SH-SY5Y (cell line): ENCODE data around the gene YPEL2.

ENCODE experiments used
- GATA2 ChIP-seq: IDR thresholded peaks from 2 replicates; pipeline ENCODE4 v1.6.1; 2011; ENCODE audit warnings: mild to moderate bottlenecking, low read depth, low read length
- GATA3 ChIP-seq: IDR thresholded peaks from 2 replicates; pipeline ENCODE4 v1.6.1; 2011; ENCODE audit warnings: low read depth, mild to moderate bottlenecking, low read length, moderate library complexity

Gene YPEL2, protein sequence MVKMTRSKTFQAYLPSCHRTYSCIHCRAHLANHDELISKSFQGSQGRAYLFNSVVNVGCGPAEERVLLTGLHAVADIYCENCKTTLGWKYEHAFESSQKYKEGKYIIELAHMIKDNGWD

GRCh38 chr17:59331129-59331928 is at the start of gene YPEL2:
TSS of gene YPEL2 (plus strand) at chr17:59331655. CDS start at chr17:59353410, 21,755 bp downstream.
- TF ChIP-seq GATA2 (no peak), GATA3 (no peak)

GRCh38 chr17:59284317-59284716 is 47.1 kb upstream of the YPEL2 start:
- TF ChIP-seq GATA2 (no peak), GATA3 (no peak)

DNA sequence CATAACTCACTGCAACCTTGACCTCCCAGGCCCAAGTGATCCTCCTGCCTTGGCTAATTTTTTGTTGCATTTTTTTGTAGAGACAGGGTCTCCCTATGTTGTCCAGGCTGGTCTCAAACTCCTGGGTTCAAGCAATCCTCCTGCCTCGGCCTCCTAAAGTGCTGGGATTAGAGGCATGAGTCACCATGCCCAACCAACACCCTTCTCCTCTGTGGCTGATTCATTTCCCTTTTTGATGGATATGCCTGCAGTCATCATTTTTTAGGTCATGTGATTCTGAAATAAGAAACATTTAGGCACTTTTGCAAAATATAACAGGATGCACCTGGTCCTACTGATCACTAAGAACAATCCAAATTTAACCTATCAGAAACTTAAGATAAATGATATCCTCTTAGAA is 44.0 kb upstream of the YPEL2 start:
- TF ChIP-seq GATA2, result no peak
- TF ChIP-seq GATA3, result no peak

DNA sequence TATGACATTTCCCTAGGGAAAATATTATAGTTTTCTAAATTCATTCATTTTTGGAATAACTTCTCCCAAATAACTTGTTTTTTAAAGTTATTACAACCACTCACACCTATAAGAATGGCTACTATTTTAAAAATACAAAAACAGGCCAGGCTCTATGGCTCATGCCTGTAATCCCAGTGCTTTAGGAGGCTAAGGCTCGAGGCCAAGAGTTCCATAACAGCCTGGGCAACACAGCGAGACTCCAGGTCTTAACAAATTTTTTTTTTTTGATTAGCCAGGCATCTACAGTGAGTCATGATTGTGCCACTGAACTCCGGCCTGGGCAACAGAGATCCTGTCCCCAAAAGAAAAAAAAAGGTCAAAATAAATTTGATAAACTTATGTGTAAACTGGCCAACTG is 43.6 kb upstream of the YPEL2 start:
- TF ChIP-seq GATA2, result no peak
- TF ChIP-seq GATA3, result no peak

GRCh38 chr17:59289981-59290301 is 41.5 kb upstream of the YPEL2 start:
- no peak for TF ChIP-seq GATA2
- TF ChIP-seq GATA3, result no peak

DNA sequence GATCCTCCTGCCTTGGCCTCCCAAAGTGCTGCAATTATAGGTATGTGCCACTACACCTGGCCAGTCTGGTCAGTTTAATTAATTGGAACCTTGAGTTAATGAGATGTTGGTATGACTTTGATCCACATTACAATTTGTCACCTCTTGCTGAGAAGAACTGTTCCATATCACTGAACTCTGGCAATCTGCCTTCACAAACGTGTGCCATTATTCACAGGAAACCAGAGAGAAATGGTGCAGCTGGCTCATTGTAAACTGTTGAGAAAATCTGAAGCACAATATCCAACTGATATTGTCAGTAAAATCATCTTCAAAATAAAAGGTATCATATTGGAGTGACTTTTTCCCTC is 39.3 kb upstream of the YPEL2 start:
- TF ChIP-seq GATA3 (no peak), GATA2 (no peak)

- no peak for TF ChIP-seq GATA3
- TF ChIP-seq GATA2, result no peak
Observed at GRCh38 chr17:59296190-59296589, 35.3 kb upstream of the YPEL2 start.

DNA sequence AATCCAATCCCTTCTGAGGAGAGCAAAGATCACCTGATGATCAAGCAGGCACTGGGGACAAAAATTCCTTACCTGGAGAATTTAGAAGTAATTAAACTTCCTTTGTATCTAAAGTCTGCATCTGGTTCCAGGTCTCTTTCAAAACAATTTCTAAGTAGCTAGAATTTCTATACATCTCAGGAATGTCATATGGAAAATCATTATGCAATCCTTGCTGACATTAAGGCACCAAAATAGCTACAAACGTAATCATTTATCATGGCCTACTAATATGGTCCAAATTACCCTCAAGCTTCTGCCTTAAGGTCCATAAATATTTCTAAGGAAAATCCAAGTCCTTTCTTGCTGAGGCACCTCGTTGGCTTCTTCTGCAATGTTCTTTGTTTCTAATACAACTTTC is 32.9 kb upstream of the YPEL2 start:
- TF ChIP-seq GATA3, result no peak
- no peak for TF ChIP-seq GATA2

DNA sequence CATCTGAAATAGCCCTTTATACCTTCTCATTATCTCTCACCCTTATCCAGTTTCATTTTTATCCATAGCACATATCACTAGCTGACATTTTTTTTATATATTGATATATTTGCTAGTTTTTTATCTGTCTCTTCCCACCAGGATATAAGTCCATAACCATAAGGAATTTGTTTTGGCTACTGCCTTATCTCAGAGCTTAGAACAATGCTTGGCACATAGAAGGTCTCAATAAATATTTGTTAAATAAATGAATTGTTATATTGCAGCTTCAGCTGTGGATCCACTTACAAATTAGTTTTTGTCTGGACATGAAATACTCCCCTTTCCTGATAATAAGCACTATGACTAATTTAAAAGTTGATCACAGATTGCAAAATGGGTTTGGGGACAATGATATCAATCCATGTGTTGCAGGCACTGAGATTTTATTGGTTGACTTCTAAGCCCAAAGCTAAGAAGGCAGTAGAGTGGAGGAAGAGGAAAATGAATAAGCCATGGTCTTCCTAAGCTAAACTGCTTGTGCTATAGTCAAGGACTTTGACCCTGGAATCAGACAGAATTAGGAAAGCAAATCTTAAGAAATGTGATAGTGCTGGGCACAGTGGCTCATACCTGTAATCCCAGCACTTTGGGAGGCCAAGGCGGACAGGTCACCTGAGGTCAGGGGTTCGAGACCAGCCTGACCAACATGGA is 31.9 kb upstream of the YPEL2 start:
- TF ChIP-seq GATA3 (no peak), GATA2 (no peak)

DNA sequence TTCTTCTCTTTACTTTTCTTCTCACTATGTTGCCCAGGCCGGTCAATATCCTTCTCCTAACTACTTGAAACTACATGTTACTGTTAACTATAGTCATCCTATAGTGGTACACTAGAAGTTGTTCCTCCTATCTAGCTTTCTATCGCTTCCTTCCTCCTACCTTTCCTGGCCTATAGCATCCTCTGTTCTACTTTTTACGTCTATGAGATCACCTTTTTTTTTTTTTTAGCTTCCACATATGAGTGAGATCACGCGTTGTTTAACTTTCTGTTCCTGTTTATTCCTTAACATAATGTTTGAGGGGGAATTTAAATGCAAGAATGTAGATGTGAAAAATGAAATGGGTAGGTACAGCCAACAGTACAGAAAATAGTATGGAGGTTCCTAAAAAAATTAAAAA is 30.5 kb upstream of the YPEL2 start:
- TF ChIP-seq GATA3, result no peak
- no peak for TF ChIP-seq GATA2

DNA sequence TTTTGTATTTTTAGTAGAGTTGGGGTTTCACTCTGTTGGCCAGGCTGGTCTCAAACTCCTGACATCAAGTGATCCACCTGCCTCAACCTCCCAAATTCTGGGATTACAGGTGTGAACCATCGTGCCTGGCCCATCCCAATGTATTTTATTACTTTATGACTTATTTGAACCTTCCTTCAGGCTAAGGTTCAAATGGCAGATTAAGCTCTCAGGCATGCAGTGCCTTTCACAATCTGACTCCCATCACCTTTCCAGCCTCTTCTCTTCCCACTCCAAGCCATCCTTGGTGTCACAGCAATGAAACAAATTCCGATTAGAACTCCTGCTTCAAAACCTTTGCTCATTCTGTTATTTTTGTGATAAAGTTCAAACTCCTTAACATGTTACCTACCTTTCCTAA is 26.6 kb upstream of the YPEL2 start:
- TF ChIP-seq GATA3, result no peak
- TF ChIP-seq GATA2, result no peak

- TF ChIP-seq GATA2 (no peak), GATA3 (no peak)
Observed at GRCh38 chr17:59310263-59310920, 21.1 kb upstream of the YPEL2 start.

DNA sequence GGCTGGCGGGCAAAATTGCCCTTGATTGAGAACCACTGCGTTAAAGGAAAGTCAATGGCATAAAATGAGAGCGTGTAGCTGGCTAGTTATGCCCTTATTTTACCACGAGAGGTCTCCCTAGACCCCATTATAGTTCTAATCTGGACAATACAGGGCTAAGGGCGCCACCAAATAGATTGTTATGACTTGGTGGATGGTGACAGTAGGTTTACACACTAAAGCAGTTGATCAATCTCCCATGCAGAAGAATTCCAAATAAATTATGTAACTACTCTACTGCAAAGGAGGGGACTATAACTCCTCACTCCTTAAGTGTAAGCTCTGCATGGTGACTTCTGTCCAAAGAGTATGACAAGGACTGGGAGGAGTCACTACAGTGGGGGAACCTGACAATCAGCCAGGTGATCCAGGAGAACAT is 20.4 kb upstream of the YPEL2 start:
- TF ChIP-seq GATA3, result no peak
- no peak for TF ChIP-seq GATA2

- TF ChIP-seq GATA2 (no peak), GATA3 (no peak)
Observed at GRCh38 chr17:59315866-59316265, 15.6 kb upstream of the YPEL2 start.
